HG03442 (cell line): ENCODE data around the gene FCGR2B.
"Not testable (repeated sequence)": the region's sequence is repeated elsewhere in the genome, so short reads cannot be mapped to it uniquely, and the experiment has no call there.

ENCODE experiments used
- ATAC-seq: cut with Tn5 transposase; IDR thresholded peaks from one replicate; pipeline ENCODE4 v1.9.1; 2021; ENCODE audit warnings: mild to moderate bottlenecking, moderate library complexity; ENCODE audit not compliant: unreplicated experiment

The FCGR2B gene

DNA sequence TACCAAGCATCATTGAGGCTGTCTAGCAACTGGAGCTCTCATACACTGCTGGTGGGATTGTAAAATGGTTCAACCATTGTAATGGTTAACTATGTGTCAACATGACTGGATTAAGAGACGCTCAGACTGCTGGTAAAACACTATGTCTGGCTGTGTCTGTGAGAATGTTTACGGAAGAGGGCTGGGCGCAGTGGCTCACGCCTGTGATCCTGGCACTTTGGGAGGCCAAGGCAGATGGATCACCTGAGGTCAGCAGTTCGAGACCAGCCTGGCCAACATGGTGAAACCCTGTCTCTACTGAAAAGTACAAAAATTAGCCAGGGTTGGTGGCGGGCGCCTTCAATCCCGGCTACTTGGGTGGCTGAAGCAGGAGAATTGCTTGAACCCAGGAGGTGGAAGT, 39.3 kb downstream of the FCGR2B start:
- ATAC-seq, result no peak

GRCh38 chr1:161705537-161705936, 42.6 kb downstream of the FCGR2B start:
- no peak for ATAC-seq

DNA sequence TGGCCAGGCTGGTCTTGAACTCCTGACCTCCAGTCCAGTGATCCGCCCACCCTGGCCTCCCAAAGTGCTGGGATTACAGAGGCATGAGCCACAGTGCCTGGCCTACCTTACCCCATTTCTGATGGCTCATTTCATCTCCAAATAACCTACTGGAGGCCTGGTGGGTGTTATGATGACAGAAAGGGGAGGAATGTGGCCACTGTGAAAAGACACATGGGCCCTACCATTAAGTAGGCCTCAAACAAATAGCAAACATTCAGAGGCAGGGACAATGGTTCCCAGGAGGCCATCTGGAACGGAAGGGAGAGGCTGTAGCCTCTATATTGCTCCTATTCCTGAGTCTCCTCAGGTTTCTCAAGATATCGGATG, 43.2 kb downstream of the FCGR2B start:
- ATAC-seq, result no peak

DNA sequence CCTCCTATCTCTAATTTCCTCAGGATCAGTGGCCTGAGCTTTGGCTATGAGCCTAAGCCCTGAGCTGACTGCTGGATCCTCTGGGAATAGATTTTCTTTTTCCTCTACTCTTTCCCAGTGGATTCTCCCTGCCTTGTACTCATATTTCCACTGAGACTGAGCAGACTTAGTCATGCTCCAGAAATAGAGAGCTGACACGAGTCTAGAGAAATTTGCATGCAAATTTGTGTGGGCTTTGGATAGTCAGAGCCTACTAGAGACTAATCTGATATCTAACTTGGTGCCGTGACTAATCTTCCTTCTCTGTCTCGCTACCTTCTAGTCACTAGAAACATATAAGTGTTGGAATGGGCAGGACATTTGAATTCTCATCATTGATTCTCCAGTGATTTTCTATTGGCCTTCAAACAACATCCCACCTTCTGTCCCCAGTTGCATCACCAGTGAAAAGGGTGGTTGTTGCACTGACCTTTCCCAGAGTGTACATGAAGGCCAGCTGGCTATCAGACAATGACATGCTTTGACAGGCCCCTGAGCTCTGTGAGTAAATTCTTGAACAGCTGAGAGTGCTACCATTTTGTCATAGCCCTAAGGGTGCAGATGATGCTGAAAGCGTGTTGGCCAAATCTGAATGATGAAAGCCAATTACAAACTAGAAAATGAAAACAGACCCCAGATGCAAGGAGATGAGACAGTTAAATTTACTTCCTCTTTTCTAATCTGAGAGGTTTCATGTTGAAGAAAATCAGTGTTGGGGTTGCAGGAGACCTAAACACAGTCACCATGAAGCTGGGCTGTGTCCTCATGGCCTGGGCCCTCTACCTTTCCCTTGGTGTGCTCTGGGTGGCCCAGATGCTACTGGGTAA, 43.8 kb downstream of the FCGR2B start, which contains the start of gene FCRLA:
Gene FCRLA, plus strand, starts transcription at position 748 of the 866 bp plus-strand sequence. Its CDS starts 36 bp downstream, at position 784.
- ATAC-seq, result peak; percentile 60

DNA sequence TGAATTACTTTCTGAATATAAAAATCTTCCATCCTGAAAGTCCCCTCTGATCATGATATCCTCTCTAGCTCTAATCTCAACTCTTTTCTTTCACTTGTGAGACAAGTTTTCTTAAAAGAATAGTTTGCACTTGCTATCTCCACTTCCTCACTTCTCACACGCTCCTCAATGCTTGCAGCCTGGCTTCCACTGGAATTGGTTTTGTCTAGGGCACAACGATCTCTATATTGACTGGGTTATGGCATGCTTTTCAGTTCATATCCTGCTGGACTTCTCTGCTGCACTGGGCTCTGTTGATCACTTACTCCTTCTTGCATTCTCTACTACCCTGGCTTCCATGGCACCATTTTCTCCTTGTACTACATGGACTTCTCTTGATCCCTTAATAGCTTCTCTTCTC, 44.6 kb downstream of the FCGR2B start:
- ATAC-seq, result no peak

DNA sequence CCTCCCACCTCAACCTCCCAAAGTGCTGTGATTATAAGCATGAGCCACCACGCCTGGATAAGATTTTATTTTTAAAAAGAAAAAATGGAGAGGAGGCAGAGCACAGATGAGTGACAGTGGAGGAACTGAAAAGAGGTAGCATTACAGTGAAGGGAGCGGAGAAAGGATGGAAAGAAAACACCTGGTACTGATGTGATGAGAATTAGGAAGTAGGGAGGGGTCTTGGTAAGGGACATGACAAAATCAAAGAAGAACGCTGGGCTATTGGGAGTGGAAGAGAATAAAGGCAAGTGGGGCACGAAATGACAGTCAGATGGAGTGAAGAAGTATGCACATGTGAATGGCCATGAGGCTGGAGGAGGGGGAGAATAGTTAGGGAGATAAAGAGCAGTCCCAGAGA, 46.4 kb downstream of the FCGR2B start:
- ATAC-seq, result no peak

- ATAC-seq, result no peak
Observed at GRCh38 chr1:161710560-161710959, 47.6 kb downstream of the FCGR2B start.

DNA sequence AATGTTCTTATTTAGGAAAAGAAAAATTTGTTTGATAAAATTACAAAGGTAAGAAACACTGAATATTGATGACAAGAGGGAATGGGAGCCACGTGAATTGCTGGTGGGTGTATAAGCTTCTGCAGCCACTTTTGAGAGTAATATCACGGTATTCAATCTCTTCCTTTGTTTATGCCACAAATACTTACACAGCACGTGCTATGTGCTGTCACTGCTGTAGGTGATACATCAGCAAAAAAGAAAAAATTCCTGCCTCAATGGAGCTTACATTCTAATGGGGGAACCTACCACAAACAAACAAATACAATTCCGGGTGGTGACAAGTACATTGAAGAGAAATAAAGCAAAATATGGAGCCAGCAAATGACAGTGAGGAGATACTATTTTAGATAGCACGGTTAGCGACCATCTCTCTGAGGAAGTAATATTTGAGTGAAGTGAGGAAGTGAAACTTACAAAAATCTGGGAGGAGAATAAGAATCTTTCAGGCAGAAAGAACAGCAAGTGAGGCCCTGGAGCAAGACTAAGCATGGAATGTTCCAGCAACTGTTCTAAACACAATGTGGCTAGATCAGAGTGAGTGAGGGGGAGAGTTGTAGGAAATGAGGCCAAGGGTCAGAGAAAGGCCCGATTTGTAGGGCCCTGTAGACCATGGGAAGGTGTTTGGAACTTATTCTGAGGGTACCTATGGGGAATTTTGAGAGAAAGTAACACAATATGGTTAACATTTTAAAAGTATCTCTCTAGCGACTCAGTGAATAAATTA, 55.8 kb downstream of the FCGR2B start:
- ATAC-seq, result peak; percentile 57

GRCh38 chr1:161719325-161719611, 56.3 kb downstream of the FCGR2B start:
- peak; percentile 37 for ATAC-seq

DNA sequence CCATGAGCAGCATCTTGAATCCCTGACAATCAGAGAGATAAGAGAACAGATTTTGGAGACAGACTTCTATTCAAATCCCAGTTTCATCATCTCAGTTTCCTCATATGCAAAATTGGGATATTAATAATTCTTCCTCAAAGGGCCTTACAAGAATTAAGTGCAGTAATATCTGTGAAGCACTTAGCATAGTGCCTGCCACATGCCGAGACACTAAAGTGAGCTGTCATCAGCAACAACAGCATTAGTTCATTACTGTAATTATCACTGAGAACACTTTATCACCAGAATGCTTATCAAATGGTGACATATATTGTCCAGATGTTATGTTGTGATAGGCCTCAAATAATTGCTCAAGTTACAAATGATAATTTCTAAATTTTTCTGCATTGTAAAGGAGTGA, 57.5 kb downstream of the FCGR2B start:
- ATAC-seq, result no peak

GRCh38 chr1:161720956-161721737, 58.2 kb downstream of the FCGR2B start, which contains the start of gene FCRLB:
Gene FCRLB (plus strand): TSS chr1:161721544. CDS start chr1:161722673, 1,129 bp downstream.
- ATAC-seq, result no peak

DNA sequence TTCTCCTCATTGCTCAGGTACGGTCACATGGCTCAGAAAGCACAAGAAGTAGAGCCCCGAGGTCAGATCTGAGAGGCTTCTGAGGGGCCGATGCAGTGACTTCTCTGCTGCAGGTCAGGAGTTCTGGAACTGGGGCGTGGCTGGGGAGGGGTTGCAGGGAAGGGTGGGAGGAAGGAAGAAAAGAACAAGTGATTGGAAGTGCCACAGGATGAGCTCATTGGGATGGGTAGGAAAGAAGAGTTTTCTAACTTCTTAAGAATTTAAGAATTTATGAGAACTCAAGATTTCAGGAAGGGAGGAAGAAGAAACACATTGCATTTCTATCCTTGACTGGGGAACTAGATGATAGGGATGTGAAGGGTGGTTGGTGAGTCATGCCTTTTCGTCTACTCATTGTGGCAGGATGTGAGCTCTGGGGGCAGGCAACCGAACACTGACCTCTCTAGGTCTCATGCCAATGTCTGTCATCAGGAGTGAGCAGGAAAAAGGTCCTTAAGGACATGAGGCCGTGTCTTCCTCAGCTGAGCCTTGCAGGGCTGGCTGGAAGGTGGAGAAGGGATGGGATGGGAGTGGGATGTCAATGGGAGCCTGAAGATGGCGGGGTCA, 58.9 kb downstream of the FCGR2B start:
- no peak for ATAC-seq

- no peak for ATAC-seq
Observed at GRCh38 chr1:161722406-161722805, 59.5 kb downstream of the FCGR2B start.

GRCh38 chr1:161723459-161724141, 60.7 kb downstream of the FCGR2B start:
- ATAC-seq, result no peak

GRCh38 chr1:161725258-161725907, 62.4 kb downstream of the FCGR2B start:
- ATAC-seq, result not testable (repeated sequence)

DNA sequence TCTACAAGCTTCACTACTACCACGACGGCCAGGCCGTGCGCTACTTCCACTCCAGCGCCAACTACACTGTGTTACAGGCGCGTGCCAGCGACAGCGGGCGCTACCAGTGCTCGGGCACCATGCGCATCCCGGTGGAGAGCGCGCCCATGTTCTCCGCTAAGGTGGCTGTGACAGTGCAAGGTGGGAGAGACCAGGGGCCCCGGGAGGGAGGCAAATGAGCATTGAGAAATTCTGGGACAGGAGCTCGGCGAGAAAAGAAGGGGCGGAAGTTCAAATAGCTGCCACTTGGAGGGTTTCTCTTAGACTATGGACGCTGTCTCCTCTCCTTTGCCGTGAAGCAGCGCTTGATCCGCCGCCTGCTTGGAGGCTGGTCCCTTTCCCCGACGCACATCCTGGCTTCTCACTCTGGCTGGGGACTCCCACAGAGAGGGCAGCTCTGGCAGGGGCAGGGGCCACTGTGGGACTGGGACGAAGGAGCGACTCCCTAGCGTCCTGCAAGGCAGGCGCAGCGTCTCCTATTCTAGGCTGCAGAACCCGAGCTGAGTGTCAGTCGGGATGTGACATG, 63.0 kb downstream of the FCGR2B start:
- peak; percentile 16 for ATAC-seq

DNA sequence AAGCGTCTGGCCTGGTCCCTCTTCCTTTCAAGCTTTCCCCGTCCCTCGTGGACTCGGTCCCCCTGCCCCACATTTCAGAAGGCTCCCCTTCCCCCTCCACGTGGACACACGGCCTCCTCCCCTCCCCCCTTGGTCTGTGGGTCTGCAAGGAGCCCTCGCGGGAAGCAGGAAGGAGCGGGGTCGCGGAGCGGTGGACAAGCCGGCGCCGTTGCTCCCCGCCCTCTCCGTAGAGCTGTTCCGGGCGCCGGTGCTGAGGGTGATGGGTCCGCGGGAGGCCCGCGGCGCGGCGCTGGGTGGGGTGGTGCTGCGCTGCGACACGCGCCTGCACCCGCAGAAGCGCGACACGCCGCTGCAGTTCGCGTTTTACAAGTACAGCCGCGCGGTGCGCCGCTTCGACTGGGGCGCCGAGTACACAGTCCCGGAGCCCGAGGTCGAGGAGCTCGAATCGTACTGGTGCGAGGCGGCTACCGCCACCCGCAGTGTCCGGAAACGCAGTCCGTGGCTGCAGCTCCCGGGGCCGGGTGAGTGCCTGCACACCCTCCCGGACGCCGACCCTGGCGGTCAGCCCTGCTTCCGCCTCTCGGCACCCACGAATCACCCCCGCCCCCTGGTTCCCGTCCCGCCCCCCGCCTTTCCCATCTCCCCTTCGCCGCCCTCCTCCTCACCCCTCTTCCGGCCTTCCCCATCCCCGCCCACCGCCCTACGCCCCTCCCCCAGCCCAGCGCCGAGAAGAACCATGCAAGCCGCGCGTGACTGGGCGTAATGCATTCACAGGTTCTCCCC, 63.7 kb downstream of the FCGR2B start:
- peak; percentile 50 for ATAC-seq

GRCh38 chr1:161727256-161727924, 64.4 kb downstream of the FCGR2B start:
- no peak for ATAC-seq
